ENCODE measurements around the gene ITGB8.

DNA sequence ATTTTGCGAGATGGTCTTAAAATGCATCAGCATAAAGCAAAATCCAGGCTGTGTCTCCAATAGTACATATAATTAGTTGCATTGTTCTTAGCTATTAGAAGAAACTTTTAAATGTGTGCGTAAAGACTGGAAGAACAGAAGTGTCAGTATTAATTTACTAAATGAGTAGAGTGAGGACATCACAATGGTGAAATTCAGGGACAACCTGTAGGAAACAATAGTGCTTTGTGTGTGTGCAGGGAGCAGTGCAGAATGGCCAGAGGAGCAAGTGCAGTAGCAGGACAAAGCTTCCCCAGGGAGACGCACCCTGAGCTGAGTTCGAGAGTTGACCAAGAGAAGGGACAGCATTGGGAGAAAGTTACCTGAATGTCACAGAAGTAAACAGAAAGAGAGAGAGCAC, 13.7 kb downstream of the ITGB8 start:
- TF ChIP-seq, protein P1, sequence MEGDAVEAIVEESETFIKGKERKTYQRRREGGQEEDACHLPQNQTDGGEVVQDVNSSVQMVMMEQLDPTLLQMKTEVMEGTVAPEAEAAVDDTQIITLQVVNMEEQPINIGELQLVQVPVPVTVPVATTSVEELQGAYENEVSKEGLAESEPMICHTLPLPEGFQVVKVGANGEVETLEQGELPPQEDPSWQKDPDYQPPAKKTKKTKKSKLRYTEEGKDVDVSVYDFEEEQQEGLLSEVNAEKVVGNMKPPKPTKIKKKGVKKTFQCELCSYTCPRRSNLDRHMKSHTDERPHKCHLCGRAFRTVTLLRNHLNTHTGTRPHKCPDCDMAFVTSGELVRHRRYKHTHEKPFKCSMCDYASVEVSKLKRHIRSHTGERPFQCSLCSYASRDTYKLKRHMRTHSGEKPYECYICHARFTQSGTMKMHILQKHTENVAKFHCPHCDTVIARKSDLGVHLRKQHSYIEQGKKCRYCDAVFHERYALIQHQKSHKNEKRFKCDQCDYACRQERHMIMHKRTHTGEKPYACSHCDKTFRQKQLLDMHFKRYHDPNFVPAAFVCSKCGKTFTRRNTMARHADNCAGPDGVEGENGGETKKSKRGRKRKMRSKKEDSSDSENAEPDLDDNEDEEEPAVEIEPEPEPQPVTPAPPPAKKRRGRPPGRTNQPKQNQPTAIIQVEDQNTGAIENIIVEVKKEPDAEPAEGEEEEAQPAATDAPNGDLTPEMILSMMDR (conservative IDR thresholded peaks at IDR 0.05): no peak
- TF ChIP-seq ZFX (IDR thresholded peaks at IDR 0.05): no peak

Data from C4-2B (cell line).